Skin epidermis (tissue), 12 donors: Measurements from ENCODE around the gene DIS3L.
"Not testable (repeated sequence)": the region's sequence is repeated elsewhere in the genome, so short reads cannot be mapped to it uniquely, and the experiment has no call there.

Source experiments
- H3K27ac ChIP-seq, 21 experiments: fragments of 200-600 bp; sonication (generic) in 11 of 21; one replicate each; pipeline ENCODE4 v1.5.0; 2020; ENCODE audit warnings: mild to moderate bottlenecking in 3 of 21, inconsistent platforms in 2 of 21, moderate library complexity in 2 of 21
- H3K4me3 ChIP-seq, 7 experiments: fragments of 200-600 bp; sonication (generic) in 2 of 7; one replicate each; pipeline ENCODE4 v1.5.0; 2020; ENCODE audit warnings: inconsistent platforms in 2 of 7, mild to moderate bottlenecking in 2 of 7, moderate library complexity in 1 of 7

DIS3L gene

DNA sequence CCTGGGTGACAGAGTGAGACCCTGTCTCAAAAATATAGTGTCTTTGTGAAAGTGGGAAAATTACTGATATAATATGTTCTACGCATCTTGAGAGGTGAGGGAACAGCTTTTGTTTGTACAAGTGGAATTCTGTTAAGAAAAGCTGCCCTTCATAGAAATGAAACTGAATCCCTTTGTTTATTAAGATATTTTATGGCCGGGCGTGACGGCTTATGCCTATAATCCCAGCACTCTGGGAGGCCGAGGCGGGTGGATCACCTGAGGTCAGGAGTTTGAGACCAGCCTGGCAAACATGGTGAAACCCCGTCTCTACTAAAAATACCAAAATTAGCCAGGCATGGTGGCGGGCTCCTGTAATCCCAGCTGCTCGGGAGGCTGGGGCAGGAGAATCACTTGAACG lies 11.1 kb downstream of the DIS3L start:
- not testable (repeated sequence) for H3K27ac ChIP-seq, H3K4me3 ChIP-seq

DNA sequence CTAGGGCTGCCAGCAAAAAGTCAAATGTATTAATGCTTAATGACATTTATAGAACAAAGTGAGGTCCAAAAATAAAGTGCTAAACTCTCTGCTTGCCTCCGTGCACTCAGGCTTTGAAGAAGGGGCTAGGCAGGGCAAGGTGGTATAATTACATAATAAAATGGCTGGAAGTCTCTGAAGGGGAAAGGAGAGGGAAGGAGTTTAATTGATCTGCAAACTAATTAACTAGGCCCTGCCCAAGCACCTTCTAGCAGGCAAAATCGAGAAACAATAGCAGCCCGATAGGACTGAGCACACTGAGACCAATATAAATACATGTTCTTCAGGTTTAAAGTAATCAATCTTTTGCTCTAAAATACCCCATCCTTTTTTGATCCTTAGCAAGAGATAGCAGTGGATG lies 13.0 kb downstream of the DIS3L start:
- Histone ChIP-seq H3K27ac (no peak overlapping the region), H3K4me3 (no peak overlapping the region)

DNA sequence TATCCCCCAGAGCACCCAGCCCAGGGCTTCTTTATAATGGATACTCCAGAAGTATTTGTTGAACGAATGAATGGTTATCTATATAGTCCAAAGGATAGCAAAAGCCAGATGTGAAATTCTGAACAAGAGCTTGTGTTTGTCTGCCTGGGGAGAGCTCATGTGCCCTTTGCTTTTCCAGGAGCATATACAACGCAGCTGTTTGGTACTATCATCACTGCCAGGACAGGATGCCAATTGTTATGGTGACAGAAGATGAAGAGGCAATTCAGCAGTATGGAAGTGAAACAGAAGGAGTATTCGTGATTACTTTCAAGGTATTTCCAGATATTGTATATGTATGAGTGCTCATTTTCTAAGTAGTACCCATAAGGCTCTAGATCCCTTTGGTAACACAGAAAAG lies 15.2 kb downstream of the DIS3L start:
- no peak overlapping the region for H3K4me3 ChIP-seq
- no peak overlapping the region for H3K27ac ChIP-seq

DNA sequence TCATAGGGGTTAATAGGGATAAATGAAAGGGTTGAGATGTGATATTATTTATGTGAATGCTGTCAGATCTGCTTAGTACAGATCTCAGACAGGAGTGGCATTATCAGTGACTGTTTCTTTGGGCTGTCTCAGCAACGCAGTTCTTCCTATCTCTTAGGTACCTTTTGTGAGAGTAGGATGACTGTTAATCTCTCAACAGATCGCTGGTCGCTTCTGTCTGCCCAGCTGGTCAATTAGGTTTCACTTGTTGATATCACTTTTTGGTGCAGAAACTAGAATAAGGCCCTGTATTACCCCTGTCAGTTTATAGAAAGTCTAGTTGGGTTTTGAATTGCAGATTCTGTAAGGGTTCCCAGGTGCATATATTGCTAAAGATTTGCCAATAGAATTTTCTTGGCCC lies 16.5 kb downstream of the DIS3L start:
- H3K4me3 ChIP-seq = no peak overlapping the region
- H3K27ac ChIP-seq = no peak overlapping the region

DNA sequence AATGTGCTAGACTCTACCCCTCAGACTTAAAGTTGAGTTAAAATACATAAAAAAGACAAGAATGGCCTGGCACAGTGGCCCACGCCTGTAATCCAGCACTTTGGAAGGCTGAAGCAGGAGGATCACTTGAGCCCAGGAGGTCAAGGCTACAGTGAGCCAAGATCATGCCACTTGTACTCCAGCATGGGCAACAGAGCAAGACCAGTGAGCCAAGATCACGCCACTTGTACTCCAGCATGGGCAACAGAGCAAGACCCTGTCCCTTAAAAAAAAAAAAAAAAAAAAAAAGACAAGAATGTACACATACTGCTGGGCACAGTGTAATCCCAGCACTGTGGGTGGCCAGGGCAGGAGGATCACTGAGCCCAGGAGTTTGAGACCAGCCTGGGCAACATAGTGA lies 17.4 kb downstream of the DIS3L start:
- no peak overlapping the region for H3K27ac ChIP-seq
- no peak overlapping the region for H3K4me3 ChIP-seq

DNA sequence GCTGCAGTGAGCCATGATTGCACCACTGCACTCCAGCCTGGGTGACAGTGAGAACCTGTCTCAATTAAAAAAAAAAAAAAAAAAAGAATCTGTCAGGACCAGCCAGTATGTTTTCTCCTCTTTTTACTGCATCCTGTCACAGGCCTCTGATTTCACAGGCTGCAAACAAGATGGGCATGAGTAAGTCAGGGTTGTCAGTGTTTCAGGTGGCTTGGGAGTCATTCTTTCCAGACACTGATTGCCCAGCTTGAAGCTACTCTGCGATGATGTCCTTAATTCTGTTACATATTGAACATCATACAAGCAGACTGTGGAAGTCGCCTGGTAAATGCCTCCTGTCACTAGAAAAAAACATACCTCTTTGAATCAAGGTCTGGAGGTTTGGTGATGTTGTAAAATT lies 18.8 kb downstream of the DIS3L start:
- no peak overlapping the region for H3K27ac ChIP-seq
- no peak overlapping the region for H3K4me3 ChIP-seq

DNA sequence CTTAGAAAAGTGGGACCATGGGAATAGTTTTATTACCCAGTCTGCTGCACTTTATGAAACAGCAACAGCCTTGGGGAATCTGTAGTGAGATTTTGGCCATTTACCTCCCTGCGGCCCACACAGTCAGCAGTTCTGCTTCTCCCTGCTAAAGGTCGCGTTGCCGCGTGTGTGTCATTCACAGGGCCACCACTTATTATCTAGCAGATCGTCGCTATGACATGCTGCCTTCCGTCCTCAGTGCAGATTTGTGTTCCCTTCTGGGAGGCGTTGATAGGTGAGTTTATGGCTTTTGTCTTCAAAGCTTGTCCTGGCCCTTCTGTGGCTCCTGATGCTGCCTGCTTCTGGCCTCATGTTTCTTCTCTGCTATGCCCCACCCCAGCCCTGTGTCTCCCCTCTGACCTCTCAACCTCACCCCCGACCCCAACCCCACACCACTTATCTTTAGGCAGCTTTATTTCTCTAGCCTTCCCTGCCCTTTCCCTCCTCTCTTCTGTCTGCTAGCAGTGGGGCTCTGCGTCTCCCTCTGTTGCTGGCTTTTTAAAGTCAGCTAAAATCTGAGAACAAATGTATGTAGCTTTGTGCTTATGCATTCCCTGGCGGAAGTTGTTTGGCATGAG lies 30.1 kb downstream of the DIS3L start:
- H3K27ac ChIP-seq = no peak overlapping the region
- H3K4me3 ChIP-seq = no peak overlapping the region

DNA sequence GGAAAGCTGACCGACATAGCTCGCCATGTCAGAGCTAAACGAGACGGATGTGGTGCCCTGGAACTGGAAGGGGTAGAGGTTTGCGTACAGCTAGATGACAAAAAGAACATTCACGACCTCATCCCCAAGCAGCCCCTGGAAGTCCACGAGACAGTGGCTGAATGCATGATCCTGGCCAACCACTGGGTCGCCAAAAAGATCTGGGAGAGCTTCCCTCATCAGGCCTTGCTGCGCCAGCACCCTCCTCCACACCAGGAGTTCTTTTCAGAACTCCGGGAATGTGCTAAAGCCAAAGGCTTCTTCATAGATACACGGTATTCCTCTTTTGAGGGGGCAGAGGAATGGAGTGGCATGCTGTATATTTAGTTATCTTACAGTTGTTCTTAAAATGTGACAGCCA lies 32.7 kb downstream of the DIS3L start:
- Histone ChIP-seq H3K4me3 (no peak overlapping the region), H3K27ac (no peak overlapping the region)

DNA sequence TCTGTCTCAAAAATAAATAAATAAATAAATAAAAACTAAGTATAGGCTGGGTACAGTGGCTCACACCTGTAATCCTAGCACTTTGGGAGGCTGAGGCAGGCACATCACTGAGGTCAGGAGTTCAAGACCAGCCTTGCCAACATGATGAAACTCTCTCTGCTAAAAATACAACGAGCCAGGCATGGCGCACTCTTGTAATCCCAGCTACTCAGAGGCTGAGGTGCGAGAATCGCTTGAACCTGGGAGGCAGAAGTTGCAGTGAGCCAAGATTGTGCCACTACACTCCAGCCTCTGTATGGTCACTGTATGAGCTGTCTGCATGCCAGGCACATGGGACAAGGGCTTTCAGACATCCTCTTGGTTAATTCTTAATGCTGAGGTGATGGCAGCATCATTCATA lies 34.4 kb downstream of the DIS3L start:
- Histone ChIP-seq H3K4me3 (no peak overlapping the region), H3K27ac (no peak overlapping the region)

DNA sequence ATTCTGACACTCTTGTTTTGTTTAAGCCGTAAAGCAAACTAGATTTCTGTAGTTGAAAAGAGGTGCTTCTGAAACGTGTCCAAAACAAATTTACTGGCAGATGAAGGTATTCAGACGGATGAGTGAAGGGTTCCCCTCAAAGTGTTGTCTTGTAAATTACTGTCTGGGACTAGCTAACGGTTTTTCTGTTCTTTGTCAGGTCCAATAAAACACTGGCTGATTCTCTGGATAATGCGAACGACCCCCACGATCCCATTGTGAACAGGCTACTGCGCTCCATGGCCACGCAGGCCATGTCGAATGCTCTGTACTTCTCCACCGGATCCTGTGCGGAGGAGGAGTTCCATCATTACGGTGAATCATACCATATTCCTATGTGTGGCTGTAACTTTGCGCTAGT lies 35.4 kb downstream of the DIS3L start:
- Histone ChIP-seq H3K4me3 (no peak overlapping the region), H3K27ac (no peak overlapping the region)

DNA sequence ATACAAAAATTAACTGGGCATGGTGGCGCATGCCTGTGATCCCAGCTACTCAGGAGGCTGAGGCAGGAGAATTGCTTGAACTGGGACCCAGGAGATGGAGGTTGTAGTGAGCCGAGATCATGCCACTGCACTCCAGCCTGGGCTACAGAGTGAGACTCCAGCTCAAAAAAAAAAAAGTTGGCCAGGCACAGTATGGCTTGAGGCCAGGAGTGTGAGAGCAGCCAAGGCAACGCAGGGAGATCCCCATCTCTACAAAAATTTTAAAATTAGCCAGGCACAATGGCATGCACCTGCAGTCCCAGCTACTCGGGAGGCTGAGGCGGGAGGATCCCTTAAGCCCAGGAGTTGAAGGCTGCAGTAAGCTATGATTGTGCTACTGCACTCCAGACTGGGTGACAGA lies 55.2 kb downstream of the DIS3L start:
- H3K27ac ChIP-seq, H3K4me3 ChIP-seq: not testable (repeated sequence)

DNA sequence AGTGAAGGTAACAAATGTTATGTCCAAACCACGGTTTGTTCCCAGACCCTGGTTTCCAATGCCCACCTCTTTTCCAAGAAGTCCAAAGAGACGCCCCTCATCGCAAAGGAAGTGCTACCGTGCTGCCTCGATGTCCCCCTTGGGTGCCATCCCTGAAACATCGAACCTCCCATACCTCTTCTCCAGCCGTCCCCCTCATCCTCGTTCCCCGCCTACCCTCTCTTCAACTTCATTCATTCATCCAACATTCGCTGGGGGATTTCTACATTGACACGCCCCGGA lies 62.6 kb downstream of the DIS3L start:
- Histone ChIP-seq H3K4me3 (peak overlapping the region; percentile 50 to 71 (median 61)), H3K27ac (peak overlapping the region in 20 of 21 experiments; percentile 43 to 89 (median 76))

DNA sequence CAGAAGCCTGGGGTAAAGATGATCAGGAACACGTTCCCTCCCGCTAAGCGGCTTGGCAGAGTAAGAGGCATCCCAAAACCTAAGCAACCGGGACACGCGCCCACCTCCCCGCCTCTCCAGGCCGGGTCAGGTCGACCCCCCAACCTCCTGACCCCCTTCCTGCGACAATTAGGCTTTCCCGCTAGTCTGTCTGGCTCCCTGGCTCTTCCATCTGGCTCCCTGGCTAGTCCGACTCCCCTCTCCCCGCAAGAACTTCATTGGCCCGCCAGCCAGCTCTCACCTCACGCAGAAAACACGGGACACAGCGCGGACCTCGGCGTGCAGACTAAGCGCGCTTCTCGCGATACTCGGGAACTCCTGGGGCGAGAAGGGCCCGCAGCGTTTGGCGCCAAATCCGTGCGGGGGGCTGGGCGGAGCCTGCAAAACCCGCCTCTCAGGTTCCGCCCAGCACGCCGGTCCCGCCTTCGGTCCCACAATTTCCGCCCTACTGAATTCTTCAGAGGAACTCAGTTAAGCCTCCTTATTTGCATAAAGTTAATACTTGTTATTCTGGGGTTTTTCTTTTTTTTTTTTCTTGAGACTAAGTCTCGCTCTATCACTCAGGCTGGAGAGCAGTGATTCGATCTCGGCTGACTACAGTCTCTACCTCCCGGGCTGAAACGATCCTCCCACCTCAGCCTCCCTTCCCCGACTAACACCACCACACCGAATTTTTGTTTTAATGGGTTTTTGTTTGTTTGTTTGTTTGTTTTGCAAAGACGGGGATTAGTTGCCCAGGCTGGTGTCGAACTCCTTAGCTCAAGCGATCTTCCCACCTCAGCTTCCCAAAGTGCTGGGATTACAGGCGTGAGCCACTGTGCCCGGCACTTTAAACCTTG lies 63.2 kb downstream of the DIS3L start, which contains the start of gene TIPIN:
TIPIN (minus strand) TSS at position 327 of the 878 bp plus-strand sequence. CDS start 3,738 bp downstream, outside the sequence.
- peak within 1 kb of the TSS; percentile 43 to 89 (median 75) for H3K27ac ChIP-seq
- H3K4me3 ChIP-seq = peak within 1 kb of the TSS; percentile 50 to 71 (median 61)

DNA sequence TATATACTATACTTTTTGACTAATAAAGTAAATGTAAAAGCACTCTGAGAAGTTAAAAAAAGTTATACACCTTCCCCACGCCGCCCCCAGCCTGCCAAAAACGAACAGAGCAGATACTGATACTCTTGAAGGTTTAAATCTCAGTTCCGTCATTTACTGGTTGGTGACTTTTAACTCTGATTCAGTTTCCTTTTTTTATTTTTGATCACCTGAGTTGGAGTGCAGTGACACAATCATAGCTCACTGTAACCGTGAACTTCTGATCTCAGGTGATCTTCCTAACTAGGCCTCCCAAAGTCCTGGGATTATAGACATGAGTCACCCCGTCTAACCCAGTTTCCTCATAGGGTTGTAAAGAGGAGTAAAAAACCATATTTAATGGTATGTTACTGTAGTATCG lies 66.4 kb downstream of the DIS3L start:
- no peak overlapping the region for H3K4me3 ChIP-seq
- H3K27ac ChIP-seq = no peak overlapping the region

DNA sequence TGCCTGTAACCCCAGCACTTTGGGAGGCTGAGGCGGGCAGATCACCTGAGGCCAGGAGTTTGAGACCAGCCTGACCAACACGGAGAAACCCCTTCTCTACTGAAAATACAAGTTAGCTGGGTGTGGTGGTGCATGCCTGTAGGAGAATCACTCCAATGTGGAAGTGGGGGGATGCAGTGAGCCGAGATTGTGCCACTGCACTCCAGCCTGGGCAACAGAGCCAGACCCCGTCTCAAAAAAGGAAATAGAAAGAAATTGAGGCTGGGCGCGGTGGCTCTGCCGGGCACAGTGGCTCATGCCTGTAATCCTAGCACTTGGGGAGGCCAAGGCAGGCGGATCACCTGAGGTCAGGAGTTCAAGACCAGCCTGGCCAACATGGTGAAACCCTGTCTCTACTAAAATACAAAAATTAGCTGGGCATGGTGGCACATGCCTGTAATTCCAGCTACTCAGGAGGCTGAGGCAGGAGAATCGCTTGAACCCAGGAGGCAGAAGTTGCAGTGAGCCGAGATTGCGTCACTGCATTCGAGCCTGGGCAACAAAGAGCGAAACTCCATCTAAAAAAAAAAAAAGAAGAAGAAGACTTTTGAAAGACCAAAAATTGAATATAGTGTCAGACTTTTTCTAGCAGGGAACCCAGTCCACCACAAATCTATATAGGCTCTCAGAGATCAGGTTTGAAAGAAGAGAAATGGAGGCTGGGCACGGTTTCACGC lies 68.5 kb downstream of the DIS3L start:
- not testable (repeated sequence) for H3K4me3 ChIP-seq, H3K27ac ChIP-seq

DNA sequence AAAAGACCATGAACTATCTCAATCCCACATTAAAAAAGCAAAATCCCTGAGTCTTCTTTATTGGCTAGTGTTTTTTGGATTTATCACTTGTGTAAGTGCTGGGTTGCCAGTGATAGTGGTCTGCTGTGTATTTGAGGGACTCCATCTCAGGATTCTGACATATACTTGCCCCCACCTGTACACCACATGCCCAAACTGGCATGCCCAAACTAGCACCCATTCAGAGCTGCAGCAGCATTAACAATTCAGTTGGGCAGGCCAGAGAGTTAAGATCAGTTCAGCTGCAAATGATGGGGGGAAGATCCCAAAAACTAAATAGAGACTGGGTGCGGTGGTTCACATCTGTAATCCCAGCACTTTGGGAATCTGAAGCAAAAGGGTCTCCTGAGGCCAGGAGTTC lies 69.4 kb downstream of the DIS3L start:
- no peak overlapping the region for H3K4me3 ChIP-seq

DNA sequence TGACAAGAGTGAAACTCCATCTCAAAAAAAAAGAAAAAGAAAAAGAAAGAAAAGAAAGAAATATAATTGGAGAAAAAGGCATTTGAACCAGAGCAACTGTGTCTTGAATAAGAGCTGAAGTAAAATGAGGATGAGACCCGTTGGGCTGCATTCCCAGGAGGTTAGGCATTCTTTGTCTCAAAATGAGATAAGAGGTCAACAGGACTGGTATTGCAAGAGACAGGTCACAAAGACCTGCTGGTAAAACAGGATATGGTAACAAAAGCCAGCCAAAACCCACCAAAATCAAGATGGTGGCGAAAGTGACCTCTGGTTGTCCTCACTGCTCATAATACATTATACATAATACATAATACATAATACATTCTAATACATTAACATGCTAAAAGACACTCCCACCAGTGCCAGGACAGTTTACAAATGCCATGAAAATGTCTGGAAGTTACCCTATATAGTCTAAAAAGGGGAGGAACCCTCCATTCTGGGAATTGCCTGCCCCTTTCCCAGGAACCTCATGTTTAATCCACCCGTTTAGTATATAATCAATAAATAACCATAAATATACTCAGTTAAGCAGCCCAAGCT lies 71.7 kb downstream of the DIS3L start:
- H3K4me3 ChIP-seq = no peak overlapping the region
- no peak overlapping the region for H3K27ac ChIP-seq

More for the DNA sequence above, 69.4 kb downstream of the DIS3L start:
- H3K27ac ChIP-seq = no peak overlapping the region

DNA sequence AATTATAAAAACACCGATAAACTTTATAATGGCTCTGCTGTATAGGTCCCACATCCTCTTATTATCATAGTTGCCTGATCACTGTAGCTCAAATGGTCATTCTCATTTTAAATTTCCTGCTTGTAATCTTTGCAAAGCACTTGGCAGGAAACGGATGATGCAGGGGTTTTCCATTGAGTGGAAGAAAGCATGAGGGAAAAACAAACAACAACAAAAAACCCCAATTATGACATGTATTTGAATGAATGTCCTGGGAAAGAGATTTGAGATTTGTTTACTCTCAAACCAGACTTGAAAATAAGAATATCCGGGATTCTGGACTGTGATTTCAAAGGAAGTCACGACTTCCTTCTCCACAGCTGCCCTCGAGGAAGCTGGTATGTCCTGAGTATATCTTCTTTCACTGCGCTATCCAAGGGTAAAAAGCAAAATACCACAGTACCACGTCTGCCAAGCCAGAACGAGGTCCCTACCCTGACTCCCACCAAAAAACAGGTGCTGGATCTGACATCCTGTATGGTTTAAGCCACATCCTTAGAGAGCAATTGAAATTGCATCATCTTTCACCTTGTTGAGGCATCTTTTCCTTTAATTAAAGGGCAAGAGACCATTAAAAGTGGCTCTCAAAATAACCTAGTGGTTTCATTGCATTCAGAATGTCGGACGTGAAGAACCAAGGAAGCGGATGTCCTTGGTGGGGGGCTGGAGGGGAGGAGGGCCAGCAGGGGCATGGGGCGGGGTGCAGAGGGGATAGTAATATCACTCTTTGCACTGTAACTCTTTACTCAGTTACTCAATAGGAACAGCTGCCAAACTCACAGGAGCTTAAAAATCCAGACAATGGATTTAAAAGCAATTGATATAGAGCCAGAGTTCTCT lies 76.6 kb downstream of the DIS3L start:
- H3K4me3 ChIP-seq = peak overlapping the region; percentile 2 to 31 (median 8)
- peak overlapping the region in 20 of 21 experiments; percentile 31 to 85 (median 68) for H3K27ac ChIP-seq

DNA sequence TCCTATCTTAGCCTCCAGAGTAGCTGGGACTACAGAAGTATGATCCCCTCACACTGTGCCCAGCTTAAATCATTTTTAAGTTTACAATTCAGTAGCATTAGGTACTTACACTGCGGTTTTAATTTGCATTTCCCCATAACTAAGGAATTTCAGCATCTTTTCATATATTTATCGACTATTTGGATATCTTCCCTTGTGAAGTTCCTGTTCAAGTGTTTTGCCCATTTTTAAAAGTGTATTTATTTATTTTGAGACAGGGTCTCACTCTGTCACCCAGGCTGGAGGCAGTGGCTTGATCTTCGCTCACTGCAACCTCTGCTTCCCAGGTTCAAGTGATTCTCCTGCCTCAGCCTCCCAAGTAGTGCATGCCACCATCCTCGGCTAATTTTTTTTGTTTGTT lies 80.8 kb downstream of the DIS3L start:
- no peak overlapping the region for H3K4me3 ChIP-seq

More for the DNA sequence above, 80.8 kb downstream of the DIS3L start:
- H3K27ac ChIP-seq = no peak overlapping the region
